ENCODE data around the gene SNTB2.

DNA sequence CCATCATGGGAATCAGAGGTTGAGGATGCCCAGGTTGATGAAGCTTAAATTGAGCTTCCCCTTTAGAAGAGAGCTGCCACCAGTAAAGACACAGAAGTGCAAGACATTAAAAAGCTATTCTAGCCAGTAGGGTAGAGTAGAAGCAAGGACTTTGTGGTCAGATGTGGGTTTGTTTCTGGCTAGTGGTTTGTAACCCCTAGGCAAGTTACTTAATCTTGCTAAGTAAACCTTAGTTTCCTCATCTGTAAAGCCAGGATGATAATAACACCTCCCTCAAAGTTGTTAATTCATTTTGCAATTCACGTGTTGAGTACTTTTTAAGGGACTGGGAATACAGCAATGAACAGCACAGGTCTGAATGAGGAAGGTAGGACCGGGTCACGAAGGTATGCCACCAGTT is 3.6 kb downstream of the SNTB2 start:
- TF ChIP-seq, protein P1, sequence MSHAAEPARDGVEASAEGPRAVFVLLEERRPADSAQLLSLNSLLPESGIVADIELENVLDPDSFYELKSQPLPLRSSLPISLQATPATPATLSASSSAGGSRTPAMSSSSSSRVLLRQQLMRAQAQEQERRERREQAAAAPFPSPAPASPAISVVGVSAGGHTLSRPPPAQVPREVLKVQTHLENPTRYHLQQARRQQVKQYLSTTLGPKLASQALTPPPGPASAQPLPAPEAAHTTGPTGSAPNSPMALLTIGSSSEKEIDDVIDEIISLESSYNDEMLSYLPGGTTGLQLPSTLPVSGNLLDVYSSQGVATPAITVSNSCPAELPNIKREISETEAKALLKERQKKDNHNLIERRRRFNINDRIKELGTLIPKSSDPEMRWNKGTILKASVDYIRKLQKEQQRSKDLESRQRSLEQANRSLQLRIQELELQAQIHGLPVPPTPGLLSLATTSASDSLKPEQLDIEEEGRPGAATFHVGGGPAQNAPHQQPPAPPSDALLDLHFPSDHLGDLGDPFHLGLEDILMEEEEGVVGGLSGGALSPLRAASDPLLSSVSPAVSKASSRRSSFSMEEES (CRISPR knock-in tag; IDR thresholded peaks at IDR 0.05) = no peak
- TF ChIP-seq, protein P2, sequence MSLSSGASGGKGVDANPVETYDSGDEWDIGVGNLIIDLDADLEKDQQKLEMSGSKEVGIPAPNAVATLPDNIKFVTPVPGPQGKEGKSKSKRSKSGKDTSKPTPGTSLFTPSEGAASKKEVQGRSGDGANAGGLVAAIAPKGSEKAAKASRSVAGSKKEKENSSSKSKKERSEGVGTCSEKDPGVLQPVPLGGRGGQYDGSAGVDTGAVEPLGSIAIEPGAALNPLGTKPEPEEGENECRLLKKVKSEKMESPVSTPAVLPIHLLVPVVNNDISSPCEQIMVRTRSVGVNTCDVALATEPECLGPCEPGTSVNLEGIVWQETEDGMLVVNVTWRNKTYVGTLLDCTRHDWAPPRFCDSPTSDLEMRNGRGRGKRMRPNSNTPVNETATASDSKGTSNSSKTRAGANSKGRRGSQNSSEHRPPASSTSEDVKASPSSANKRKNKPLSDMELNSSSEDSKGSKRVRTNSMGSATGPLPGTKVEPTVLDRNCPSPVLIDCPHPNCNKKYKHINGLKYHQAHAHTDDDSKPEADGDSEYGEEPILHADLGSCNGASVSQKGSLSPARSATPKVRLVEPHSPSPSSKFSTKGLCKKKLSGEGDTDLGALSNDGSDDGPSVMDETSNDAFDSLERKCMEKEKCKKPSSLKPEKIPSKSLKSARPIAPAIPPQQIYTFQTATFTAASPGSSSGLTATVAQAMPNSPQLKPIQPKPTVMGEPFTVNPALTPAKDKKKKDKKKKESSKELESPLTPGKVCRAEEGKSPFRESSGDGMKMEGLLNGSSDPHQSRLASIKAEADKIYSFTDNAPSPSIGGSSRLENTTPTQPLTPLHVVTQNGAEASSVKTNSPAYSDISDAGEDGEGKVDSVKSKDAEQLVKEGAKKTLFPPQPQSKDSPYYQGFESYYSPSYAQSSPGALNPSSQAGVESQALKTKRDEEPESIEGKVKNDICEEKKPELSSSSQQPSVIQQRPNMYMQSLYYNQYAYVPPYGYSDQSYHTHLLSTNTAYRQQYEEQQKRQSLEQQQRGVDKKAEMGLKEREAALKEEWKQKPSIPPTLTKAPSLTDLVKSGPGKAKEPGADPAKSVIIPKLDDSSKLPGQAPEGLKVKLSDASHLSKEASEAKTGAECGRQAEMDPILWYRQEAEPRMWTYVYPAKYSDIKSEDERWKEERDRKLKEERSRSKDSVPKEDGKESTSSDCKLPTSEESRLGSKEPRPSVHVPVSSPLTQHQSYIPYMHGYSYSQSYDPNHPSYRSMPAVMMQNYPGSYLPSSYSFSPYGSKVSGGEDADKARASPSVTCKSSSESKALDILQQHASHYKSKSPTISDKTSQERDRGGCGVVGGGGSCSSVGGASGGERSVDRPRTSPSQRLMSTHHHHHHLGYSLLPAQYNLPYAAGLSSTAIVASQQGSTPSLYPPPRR (CRISPR knock-in tag; IDR thresholded peaks at IDR 0.05; ENCODE audit: borderline replicate concordance) = no peak
- TF ChIP-seq HCFC1 (IDR thresholded peaks at IDR 0.05; ENCODE audit: low read depth, low read length) (no peak), POLR2A (IDR thresholded peaks at IDR 0.05; ENCODE audit: insufficient read depth in 1 of 2, low read depth in 2 of 2, low read length in 2 of 2) (no peak), EZH2 (conservative IDR thresholded peaks at IDR 0.05; ENCODE audit: low read depth, low read length) (no peak), RBAK (CRISPR knock-in tag; IDR thresholded peaks at IDR 0.05) (no peak)
- TF ChIP-seq, protein P3, sequence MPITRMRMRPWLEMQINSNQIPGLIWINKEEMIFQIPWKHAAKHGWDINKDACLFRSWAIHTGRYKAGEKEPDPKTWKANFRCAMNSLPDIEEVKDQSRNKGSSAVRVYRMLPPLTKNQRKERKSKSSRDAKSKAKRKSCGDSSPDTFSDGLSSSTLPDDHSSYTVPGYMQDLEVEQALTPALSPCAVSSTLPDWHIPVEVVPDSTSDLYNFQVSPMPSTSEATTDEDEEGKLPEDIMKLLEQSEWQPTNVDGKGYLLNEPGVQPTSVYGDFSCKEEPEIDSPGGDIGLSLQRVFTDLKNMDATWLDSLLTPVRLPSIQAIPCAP (CRISPR knock-in tag; IDR thresholded peaks at IDR 0.05; ENCODE audit: low read depth) = no peak
- TF ChIP-seq, protein P4, sequence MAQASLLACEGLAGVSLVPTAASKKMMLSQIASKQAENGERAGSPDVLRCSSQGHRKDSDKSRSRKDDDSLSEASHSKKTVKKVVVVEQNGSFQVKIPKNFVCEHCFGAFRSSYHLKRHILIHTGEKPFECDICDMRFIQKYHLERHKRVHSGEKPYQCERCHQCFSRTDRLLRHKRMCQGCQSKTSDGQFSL (CRISPR knock-in tag; IDR thresholded peaks at IDR 0.05) = no peak
